HG03575 (cell line): ENCODE measurements around the gene B9D2.

Experiments used
- ATAC-seq: cut with Tn5 transposase; IDR thresholded peaks from one replicate; pipeline ENCODE4 v1.9.1; 2021; ENCODE audit not compliant: unreplicated experiment, insufficient number of reproducible peaks, low FRiP score; ENCODE audit errors: extremely low read depth

B9D2 gene

GRCh38 chr19:41332468-41332867 is 31.5 kb downstream of the B9D2 start:
- no peak for ATAC-seq

GRCh38 chr19:41332000-41332399 is 31.9 kb downstream of the B9D2 start:
- no peak for ATAC-seq

- no peak for ATAC-seq
Observed at GRCh38 chr19:41330946-41331678, 32.8 kb downstream of the B9D2 start.

GRCh38 chr19:41330481-41330880 is 33.5 kb downstream of the B9D2 start:
- ATAC-seq = no peak

- ATAC-seq = no peak
Observed at GRCh38 chr19:41328842-41329225, 35.1 kb downstream of the B9D2 start.

GRCh38 chr19:41328157-41328841 is 35.6 kb downstream of the B9D2 start:
- ATAC-seq = no peak

GRCh38 chr19:41327576-41328156 is 36.3 kb downstream of the B9D2 start:
- ATAC-seq = no peak

- ATAC-seq = no peak
Observed at GRCh38 chr19:41327076-41327575, 36.8 kb downstream of the B9D2 start.

GRCh38 chr19:41325947-41326706 is 37.8 kb downstream of the B9D2 start:
- ATAC-seq = no peak

- ATAC-seq = no peak
Observed at GRCh38 chr19:41325640-41325946, 38.4 kb downstream of the B9D2 start.

GRCh38 chr19:41324921-41325639 is 38.9 kb downstream of the B9D2 start:
- no peak for ATAC-seq

GRCh38 chr19:41324231-41324702 is 39.7 kb downstream of the B9D2 start:
- no peak for ATAC-seq

GRCh38 chr19:41323430-41324125 is 40.4 kb downstream of the B9D2 start:
- ATAC-seq = no peak

- ATAC-seq = no peak
Observed at GRCh38 chr19:41323023-41323422, 40.9 kb downstream of the B9D2 start.

GRCh38 chr19:41322451-41322850 is 41.5 kb downstream of the B9D2 start:
- no peak for ATAC-seq

GRCh38 chr19:41321600-41322270 is 42.2 kb downstream of the B9D2 start:
- no peak for ATAC-seq

- ATAC-seq = no peak
Observed at GRCh38 chr19:41321204-41321599, 42.7 kb downstream of the B9D2 start.

- no peak for ATAC-seq
Observed at GRCh38 chr19:41320568-41320967, 43.4 kb downstream of the B9D2 start.
